GM19395 (cell line): ENCODE results near the gene SLC4A7.
"Not testable (repeated sequence)": the region's sequence is repeated elsewhere in the genome, so short reads cannot be mapped to it uniquely, and the experiment has no call there.

Source experiments
- ATAC-seq: cut with Tn5 transposase; IDR thresholded peaks from one replicate; pipeline ENCODE4 v1.9.1; 2021; ENCODE audit warnings: mild to moderate bottlenecking, moderate library complexity; ENCODE audit not compliant: unreplicated experiment

SLC4A7 gene

DNA sequence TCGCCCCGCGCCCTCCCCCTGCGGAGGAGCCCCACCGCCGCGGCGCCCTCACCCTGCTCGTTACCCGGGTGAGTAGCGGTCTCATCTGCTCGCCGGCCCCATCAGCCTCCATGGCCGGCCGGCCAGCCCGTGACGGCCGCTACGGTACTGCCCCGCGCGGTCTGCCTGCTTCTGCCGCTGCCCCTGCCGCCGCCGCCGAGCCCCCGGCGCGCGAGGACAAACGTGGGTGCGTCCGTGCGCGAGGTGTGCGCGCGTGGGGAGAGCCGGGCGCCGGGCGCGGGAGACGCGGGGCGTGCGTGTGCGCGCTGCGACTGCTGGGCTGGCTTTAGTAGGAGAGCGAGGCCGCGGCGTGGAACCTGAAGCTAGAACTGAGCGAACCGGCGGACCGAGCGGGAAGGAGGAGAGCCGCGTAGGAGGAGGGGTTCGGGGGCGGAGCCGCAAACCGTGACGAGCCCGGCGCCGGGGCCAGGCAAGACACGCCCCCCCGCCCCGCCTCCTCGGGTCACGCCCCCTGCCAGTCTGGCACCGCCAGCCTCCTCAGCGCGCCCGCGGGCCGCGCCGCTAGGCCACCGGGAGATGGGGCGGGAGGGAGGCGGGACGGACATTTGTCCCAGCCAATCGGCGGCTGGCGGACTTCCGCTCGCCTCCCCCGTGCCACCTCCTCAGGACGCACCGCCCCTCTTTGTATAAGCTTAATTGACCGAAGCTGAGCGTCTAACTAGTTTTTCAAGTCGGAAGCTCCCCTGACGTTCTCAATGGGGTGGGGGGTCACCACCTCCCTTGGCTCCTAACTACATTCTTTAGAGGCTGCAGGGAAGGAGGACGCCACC is at the start of gene SLC4A7:
Gene SLC4A7, minus strand, starts transcription at position 370 of the 830 bp plus-strand sequence. Its CDS starts 258 bp downstream, at position 112.
- ATAC-seq, result peak; percentile 87

DNA sequence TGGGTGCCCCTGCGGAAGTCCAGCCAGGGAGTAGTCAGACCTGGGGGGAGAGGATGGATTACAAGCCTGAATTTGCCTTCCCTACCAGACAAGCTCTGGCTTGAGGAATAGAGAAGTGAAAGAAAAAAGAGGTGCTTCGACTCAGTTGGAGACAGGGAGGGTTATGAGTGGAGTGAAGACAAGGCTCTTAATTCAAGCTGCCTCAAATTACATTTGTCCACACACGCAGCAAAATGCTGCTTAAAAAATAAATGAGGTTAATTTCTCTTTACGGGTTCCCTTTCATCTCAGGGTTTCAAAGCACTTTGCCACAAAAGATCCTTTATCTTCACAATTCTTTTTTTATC is 49.0 kb upstream of the SLC4A7 start:
- ATAC-seq, result no peak

DNA sequence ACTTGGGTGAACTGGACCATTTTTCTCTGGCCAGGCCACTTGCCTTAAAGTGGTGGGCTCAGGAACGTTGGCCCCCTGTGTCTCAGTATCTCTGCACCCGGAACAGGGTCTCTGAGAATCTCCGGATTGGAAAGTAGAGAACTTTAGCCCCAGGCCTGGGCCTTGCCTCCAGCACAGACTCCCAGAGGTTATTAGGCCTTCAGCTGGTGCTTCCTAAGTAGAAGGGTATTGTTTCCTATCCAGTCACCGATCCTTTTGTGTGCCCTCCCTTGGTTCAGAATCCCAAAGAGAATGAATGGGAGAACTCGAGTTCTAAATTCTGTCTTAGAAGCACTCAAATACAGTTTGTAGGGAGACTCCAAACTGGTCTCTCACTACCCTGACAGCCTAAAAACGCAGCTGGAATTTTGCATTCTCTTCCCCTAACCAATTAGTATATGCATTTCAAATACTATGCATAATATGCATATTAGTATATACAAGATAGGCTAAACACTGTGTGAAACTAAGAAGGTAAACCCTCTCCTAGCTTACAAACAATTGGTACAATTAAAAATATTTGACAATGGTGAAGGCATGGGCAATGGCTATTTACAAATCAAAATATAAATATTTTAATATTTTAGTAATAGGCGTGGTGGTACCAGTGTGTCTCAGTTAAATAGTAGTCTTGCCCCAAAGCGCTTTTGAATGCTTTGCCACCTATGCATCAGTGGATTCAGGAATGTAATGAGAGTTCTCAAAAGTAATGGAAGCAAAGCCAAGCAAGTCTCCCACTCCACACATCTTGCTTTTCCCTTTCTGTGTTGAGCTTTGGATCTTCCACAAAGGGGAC is 48.5 kb upstream of the SLC4A7 start:
- no peak for ATAC-seq

DNA sequence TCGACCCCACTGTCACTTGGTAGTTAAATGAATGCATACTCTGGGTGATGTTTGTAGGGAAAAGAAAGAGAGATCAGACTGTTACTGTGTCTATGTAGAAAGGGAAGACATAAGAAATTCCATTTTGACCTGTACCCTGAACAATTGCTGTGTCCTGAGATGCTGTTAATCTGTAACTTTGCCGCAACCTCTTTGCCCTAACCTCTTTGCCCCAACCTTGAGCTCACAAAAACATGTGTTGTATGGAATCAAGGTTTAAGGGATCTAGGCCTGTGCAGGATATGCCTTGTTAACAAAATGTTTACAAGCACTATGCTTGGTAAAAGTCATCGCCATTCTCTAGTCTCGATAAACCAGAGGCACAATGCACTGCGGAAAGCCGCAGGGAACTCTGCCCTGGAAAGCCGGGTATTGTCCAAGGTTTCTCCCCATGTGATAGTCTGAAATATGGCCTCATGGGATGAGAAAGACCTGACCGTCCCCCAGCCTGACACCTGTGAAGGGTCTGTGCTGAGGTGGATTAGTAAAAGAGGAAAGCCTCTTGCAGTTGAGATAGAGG is 47.1 kb upstream of the SLC4A7 start:
- ATAC-seq, result not testable (repeated sequence)

DNA sequence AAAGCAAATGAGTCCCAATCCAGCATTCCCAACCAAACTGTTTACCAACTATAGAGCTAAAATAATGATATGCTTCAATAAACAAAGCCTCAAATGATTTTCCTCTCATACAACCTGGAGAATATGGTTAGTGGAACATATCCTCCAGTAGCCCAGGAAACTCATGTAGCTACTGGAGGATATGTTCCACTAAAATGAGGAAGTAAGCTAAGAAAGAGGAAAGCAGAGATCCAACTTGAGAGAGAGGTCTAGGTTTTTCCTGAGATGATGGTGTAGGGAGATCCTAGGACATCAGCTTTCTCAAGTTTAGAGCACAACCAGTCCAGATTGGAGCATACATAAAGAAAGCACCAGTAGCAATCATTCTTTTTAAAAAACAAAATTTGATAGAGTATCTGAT is 44.6 kb upstream of the SLC4A7 start:
- no peak for ATAC-seq

DNA sequence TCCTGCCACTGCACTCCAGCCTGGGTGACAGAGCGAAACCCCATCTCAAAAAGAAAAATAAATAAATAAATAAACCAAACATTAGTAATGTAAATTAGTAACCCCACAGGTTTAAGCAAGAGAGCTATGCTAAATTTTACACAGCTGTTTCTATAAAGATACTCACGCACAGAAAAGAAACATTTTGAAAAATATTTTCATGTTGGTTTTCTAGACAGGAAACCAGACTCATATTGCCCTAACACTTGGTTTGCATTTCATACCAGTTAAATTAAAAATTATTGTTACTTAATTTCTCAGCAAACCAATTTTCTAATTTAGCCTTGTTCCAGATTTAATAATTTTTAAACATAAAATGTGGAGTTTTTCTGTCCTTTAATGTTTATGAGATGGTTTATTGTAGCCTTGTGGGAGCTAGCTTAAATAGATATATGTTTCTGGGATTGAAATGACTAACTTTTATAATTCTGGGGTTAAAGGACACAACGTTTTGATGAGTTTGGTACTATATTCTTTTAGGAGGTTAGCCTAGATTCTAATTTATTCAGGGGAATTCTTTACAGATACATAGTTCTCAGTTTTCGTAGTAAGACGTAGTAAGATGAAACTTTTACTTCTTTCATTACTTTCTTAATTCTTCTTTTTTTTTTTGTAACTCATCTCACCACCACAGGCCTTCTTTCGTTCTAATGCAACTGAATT is 42.6 kb upstream of the SLC4A7 start:
- ATAC-seq, result no peak

DNA sequence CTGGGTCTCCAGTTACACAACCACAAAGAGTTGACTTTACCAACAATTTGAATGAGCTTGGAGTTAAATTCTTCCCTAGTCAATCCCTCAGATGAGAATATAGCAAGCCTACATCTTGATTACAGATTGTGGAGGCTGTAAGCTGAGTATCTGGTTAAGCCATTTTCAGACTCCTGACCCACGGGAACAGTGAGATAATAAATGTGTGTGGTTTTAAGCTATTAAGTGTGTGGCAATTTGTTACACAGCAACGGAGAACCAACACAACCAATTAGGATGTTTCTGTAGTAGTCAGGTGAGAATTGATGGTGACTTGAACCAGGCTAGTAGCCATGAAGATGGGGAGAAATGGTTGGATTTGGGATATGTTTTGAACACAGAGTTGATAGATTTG is 37.7 kb upstream of the SLC4A7 start:
- ATAC-seq, result no peak

DNA sequence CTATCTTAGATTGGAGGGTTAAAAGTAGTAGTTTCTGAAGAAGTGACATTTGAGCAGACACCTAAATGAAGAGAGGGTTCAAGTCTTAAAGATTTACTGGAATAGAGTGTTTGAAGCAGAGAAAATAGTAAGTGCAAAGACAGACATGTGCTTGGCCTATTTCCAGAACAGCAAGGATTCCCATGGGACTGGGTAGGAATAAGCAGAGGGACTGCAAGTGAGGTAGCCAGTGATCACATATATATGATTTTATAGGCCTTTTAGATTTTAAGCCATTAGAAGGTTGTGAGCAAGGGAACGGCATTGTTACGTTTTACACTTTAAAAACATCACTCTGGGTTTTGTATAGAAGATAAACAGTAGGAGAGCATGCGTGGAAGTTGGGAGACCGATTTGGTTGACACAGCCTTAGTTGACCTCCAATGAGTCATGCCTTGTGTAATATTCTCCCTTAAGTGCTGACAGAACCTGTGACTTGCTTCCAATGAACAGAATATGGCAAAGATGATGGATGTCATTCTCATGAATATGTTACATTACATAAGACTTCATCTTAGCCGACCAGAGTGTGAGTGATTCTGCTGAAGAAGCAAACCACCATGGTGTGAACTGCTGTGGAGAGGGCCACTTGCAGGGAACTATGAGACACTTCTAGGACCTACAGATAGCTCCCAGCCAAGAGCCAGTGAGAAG is 37.1 kb upstream of the SLC4A7 start:
- ATAC-seq, result no peak

DNA sequence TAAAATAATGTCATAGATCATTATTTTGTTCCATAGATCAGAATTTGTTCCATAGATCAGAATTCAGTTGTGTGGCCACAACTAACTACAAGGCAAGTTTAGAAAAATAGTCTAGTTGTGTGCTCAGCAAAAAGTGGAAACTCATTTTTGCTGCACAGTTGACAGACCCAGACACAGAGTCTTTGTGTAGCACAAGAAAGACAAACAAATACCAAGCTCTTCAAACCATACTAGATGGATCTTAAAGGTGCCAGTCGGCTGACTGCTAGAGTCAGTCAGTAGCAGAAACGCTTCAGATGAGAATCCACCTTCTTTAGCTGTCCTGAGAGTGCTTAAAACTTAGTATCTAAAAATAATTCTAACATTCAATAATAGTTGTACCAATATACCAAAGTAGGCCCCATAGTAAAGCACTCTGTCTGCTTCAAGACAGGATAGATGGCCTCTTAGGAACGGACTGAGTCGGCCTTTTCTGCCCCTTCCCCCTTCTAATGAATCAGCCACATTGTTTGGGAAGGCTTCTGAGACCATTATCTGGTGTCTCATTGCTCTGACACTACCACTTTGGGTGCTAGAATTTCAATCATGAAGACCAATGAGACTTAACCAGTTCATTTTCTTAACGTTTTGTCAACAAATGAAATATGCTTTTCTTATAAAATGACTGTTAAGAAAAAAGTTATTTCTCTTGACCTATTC is 27.7 kb upstream of the SLC4A7 start:
- no peak for ATAC-seq

DNA sequence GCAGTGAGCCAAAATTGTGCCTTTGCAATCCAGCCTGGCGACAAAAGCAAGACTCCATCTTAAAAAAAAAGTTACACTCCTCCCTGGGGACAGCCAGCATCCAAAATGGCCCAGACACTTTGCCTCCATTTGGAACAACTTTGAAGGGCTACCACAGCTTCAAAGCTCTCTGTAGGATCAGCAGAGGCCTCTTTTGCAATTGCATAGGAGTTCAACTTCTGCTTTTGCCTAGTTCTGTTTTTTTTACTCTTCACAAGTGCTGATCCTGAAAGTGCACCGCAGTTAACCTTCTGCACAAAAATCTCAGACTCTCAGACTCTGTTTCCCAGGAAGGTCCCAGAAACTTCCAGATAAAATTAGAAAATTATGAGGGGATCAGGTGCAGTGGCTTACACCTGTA is 25.2 kb upstream of the SLC4A7 start:
- ATAC-seq, result no peak

DNA sequence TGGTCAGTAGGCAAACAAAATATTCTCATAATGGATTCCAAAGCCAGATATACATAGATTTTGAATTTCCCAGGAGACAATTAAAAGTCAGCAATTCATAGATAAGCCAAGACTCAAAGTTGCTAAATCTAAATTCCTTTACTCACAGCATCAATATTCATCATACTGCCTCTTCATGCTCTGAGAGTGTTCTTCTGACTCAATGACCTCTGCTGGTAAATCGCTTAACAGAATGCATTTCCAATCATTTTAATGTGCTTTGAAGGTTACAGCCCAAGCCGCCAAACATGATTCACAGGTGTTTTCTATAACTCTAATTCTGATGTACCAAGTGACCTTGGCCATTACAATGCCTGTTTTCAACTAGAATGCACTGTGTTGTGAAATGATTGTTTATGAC is 24.2 kb upstream of the SLC4A7 start:
- ATAC-seq, result no peak

DNA sequence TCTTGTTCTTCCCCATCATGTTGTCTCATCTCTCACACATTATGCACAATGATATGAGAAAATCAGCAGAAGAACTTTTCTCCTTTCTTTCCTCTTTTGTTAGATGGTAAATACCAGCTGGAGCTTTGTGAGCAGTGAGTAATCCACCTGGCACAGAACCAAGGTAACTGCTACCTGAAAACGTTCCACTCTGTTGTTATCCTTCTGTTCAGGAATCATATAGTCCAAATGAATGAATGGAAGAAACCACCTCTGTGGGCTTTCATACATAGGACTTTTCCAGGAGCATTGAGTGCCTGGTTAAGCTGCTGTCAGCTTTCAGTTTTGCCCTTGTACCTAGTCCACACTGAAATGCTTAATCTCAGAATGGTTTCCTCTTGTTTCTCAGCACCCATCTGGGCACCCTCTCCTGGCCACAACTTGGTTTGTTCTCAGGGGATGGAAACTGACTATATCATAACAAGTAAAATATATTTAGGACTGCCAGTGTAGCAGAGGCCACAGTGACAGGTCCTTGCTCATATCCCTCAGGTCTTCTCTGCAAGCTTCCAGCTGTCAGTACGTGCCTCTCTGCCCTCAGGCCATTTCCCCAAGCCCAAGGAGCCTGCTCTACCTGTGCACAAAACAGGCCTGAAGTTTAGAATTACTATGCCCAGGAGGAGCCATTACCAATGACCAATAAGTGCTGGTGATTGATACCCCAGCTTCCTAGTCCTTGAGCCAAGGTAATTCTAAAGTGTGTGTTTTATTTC is 23.5 kb upstream of the SLC4A7 start:
- ATAC-seq, result no peak

DNA sequence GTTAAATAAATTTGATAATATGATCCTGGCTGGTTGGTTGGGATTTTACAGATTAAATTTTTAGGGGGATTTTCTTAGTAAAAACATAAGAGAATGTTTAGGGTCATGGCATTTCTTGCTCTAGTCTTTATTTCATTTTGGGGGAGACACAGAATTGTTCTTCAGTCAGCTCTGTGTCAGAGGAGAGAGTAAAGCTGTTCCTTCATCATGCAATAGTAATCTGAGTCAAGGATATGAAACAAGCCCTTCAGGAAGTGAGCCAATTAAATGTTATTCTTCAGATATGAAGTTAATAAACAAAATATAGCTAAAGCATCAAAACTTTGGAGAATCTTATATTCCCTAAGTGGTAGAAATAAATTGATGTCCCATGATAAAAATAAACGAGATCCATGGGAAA is 22.9 kb upstream of the SLC4A7 start:
- no peak for ATAC-seq

DNA sequence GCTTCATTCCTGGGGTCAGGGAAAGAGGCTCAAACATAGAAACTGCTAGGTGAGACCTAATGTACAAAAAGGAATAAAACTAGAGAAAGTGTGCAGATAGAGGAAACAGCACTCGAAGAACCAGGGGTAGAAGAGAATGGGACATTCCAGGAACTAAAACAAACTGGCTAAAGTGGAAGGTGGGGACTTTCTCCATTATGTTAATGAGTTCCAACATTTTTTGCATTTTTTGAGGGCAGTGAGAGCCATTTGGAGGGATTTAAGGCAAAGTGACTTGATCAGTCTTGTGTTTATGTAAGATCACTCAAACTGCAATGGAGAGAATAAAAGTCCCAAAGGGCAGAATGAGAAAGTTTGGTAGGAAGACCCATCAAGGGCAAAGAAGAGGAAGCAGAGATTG is 20.6 kb upstream of the SLC4A7 start:
- ATAC-seq, result no peak

DNA sequence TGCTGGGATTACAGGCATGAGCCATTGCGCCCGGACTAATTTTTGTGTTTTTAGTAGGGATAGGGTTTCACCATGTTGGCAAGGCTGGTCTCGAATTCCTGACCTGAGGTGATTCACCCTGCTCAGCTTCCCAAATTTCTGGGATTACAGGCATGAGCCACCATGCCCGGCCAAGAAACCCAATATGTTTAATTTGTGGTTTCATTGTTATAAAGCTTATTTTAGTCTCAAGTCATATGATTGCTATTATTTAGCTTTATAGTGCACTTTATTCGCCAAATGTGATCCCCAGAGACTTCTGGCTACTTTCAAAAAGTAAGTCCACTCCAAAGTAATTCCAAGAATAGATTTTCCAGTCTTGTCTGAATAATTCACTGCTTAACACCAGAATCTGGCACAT is 19.3 kb upstream of the SLC4A7 start:
- ATAC-seq, result no peak

DNA sequence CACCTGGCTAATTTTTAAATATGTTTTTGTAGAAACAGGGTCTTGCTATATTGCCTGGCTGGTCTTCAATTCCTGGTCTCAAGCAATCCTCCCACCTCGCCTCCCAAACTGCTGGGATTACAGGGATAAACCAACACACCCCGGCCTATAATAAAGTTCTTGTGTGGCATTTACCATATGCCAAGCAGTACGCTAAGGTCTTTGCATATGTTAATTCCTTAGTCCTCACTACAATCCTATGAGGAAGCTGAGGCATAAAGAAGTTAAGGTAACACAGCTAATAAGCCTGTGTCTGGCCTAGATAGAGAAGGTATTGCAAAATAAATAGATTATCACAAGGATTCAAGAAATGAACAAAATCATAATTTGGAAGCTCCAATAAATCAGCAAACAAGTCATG is 17.6 kb upstream of the SLC4A7 start:
- ATAC-seq, result no peak

DNA sequence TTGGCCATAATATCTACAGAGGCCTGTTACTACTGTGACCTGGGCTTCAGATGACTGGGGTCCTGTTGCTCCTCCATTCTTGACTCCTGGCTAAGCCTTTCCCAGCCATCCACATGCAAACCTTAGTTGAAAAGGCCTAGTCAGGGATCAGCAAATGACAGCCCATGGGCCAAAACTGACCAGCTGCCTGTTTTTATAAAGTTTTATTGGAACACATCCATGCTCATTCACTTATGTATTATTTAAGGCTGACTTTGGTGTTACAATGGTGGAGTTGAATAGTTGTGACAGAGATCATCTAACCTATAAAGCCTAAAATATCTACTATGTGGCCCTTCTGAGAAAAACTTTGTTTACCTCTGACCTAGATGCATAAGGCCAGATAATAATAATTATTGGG is 16.8 kb upstream of the SLC4A7 start:
- ATAC-seq, result no peak

DNA sequence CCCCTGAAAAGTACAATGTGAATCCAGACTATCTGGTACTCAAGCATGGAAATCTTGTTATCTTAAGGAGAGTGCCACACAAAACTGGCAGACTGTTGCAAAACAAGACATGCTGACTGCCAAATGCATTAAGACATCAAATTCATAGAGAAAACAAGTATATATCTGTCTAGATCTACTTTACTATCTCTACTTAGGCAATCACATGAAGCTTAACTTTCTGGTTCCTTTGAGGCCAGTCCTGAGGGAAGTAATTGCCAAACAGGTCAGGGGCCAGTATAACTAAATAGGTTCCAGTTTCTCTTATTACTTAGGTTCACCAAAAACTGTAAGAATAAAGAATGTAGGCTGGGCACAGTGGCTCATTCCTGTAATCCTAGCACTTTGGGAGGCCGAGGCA is 15.9 kb upstream of the SLC4A7 start:
- ATAC-seq, result no peak

DNA sequence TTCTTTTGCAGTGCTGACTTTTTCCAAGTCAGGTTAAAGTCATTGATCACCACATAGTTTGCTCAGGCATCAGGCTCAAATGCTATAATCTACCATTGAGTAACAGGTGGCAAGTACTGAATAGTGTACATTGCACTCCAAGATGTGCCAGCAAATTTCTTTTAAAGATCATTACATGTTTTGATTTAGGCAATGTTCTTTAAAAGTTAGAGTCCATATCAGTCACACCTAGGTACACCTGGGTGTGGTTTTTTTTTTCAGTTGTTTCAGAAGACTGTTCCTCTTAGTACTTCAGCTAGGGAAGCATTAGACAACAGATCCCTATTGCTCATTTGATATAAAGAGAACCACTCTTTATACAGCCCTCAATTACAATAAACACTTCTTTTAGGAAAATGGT is 10.6 kb upstream of the SLC4A7 start:
- ATAC-seq, result no peak
